B cell (primary cell): ENCODE data around the gene RSBN1. TPM values are rescaled to one million over a fixed set of nuclear protein-coding genes. Genes with fewer than 3 reads are reported as not detected.
A peak's percentile ranks its signal among the peaks of the same experiment; 100 is the strongest.

Experiments used
- ATAC-seq: fragments of 200-7000 bp; cut with Tn5 transposase; one replicate; pipeline ENCODE4 v1.10.0; 2021; ENCODE audit warnings: low read depth, mild to moderate bottlenecking, moderate number of reproducible peaks, moderate library complexity
- CTCF ChIA-PET: fragments of 350-600 bp; sonication (Branson Sonifier 250); formaldehyde crosslinking; loops from one replicate; lab custom pipeline; 2021; ENCODE audit warnings: antibody characterized with exemption, inconsistent platforms; lab: Charles Lee
- POLR2A ChIA-PET: fragments of 350-600 bp; sonication (Branson Sonifier 250); formaldehyde crosslinking; loops from one replicate; lab custom pipeline; 2021; ENCODE audit warnings: antibody characterized with exemption; lab: Charles Lee
- DNase-seq: peaks from one replicate; pipeline ENCODE4 v3.0.0; 2013
- H2AFZ ChIP-seq: 2 replicates; pipeline ENCODE4 v1.6.1; 2012; ENCODE audit warnings: mild to moderate bottlenecking, low read depth, low read length; ENCODE audit not compliant: insufficient read depth, poor library complexity, severe bottlenecking
- H3K27ac ChIP-seq, 2 donors: 1 replicate in 1 of 2; 2 replicates in 1 of 2; pipeline ENCODE4 v1.5.1; 2012 to 2013; ENCODE audit warnings: low read length in 2 of 2, mild to moderate bottlenecking in 2 of 2, moderate library complexity in 1 of 2
- H3K27me3 ChIP-seq, 4 experiments: fragments of 200-600 bp in 1 of 4; sonication (generic) in 1 of 4; replicated peaks in 1 of 4; 1 replicate in 2 of 4; 2 replicates in 2 of 4; pipeline versions ENCODE4 v1.6.1 to v1.7.0; 2013 to 2016; ENCODE audit warnings: low read length in 3 of 4, mild to moderate bottlenecking in 2 of 4, mixed read lengths in 1 of 4, moderate library complexity in 1 of 4; ENCODE audit not compliant: insufficient read depth in 4 of 4, control insufficient read depth in 3 of 4; ENCODE audit errors: control extremely low read depth in 1 of 4
- H3K36me3 ChIP-seq, 2 experiments: replicated peaks in 1 of 2; 1 replicate in 1 of 2; 2 replicates in 1 of 2; pipeline versions ENCODE4 v1.6.1 to v1.7.1; 2013; ENCODE audit warnings: low read length in 1 of 2; ENCODE audit not compliant: insufficient read depth in 2 of 2, control insufficient read depth in 1 of 2; ENCODE audit errors: control extremely low read depth in 1 of 2, extremely low read depth in 1 of 2
- H3K4me1 ChIP-seq, 2 donors: fragments of 200-600 bp in 1 of 2; sonication (generic) in 1 of 2; 1 replicate in 1 of 2; 2 replicates in 1 of 2; pipeline versions ENCODE4 v1.5.1 to v1.6.1; 2013 to 2017; ENCODE audit warnings: low read length in 2 of 2; ENCODE audit not compliant: control insufficient read depth in 2 of 2, insufficient read depth in 2 of 2
- H3K4me2 ChIP-seq: replicated peaks from 2 replicates; pipeline ENCODE3; 2012; ENCODE audit warnings: mild to moderate bottlenecking, low read depth, low read length; ENCODE audit not compliant: poor library complexity, severe bottlenecking
- H3K4me3 ChIP-seq, 5 experiments: fragments of 200-600 bp in 1 of 5; sonication (generic) in 1 of 5; 1 replicate in 3 of 5; 2 replicates in 2 of 5; pipeline versions ENCODE4 v1.5.1 to v1.7.0; 2011 to 2016; ENCODE audit warnings: low read length in 4 of 5, mild to moderate bottlenecking in 4 of 5, low read depth in 2 of 5, control low read depth in 1 of 5, moderate library complexity in 1 of 5; ENCODE audit not compliant: insufficient read depth in 1 of 5; ENCODE audit errors: control extremely low read depth in 1 of 5, extremely low read depth in 1 of 5
- H3K79me2 ChIP-seq: fragments of 200-600 bp; sonication (generic); one replicate; pipeline ENCODE4 v1.6.0; 2016; ENCODE audit warnings: low read length; ENCODE audit not compliant: control insufficient read depth, insufficient read depth
- H3K9ac ChIP-seq: fragments of 200-600 bp; sonication (generic); 2 replicates; pipeline ENCODE4 v1.6.1; 2017; ENCODE audit warnings: mild to moderate bottlenecking, low read length, moderate library complexity
- H3K9me3 ChIP-seq, 3 donors: one replicate each; pipeline versions ENCODE4 v1.6.1 to v1.7.1; 2013; ENCODE audit warnings: low read length in 2 of 3; ENCODE audit not compliant: control insufficient read depth in 2 of 3, insufficient read depth in 1 of 3; ENCODE audit errors: control extremely low read depth in 1 of 3
- H4K20me1 ChIP-seq: 2 replicates; pipeline ENCODE4 v1.6.0; 2012; ENCODE audit warnings: mild to moderate bottlenecking, low read length; ENCODE audit not compliant: insufficient read depth, control insufficient read depth, poor library complexity, severe bottlenecking
- H3K27ac Mint-ChIP-seq: one replicate; pipeline ENCODE4 v1.8.0; 2021; ENCODE audit warnings: mixed read lengths
- H3K27me3 Mint-ChIP-seq: one replicate; pipeline ENCODE4 v1.8.0; 2021; ENCODE audit warnings: mixed read lengths
- H3K4me1 Mint-ChIP-seq: one replicate; pipeline ENCODE4 v1.8.0; 2021; ENCODE audit warnings: mixed read lengths
- H3K4me3 Mint-ChIP-seq: one replicate; pipeline ENCODE4 v1.8.0; 2021; ENCODE audit warnings: mixed read lengths
- H3K9me3 Mint-ChIP-seq: one replicate; pipeline ENCODE4 v1.8.0; 2022; ENCODE audit warnings: mixed read lengths; ENCODE audit not compliant: insufficient read depth
- EZH2 ChIP-seq: IDR thresholded peaks from 2 replicates; pipeline ENCODE4 v1.6.1; 2012; ENCODE audit warnings: borderline replicate concordance, low read depth, mild to moderate bottlenecking, moderate library complexity, low read length; ENCODE audit not compliant: insufficient read depth, poor library complexity, severe bottlenecking
- WGBS: methylation state at CpG from one replicate; pipeline ENCODE4 v1.1.5; 2013; ENCODE audit warnings: missing lambda C conversion rate; ENCODE audit not compliant: insufficient coverage; 5-methylcytosine and 5-hydroxymethylcytosine counted together
- intact Hi-C: fragments of 100-400 bp; cut with micrococcal nuclease; formaldehyde crosslinking; loops from one replicate; pipeline ENCODE4 v1.10.0; 2022
- polyA plus RNA-seq: library from polyadenylated mRNA; depleted of rRNA; stranded (reverse); fragments of >200 nt; gene quantifications from 2 replicates; pipeline ENCODE4 v1.2.3, GENCODE V29; 2012
- total RNA-seq, 2 donors: library from RNA; stranded (reverse); fragments of 120-200 nt in 1 of 2; gene quantifications; 1 replicate in 1 of 2; 2 replicates in 1 of 2; pipeline versions ENCODE4 v1.2.3 to v1.2.4, GENCODE V29; 2013 to 2022
- TF ChIP-seq, protein P1 (sequence below): fragments of 200-600 bp; IDR thresholded peaks from one replicate; pipeline ENCODE4 v1.8.0; 2022; ENCODE audit warnings: antibody characterized with exemption, mild to moderate bottlenecking

Gene RSBN1
- total and polyA plus RNA-seq, 2 donors (not counting 1 experiment from before 2014, with no cell fraction given) = 20.6 to 40.2 TPM

DNA sequence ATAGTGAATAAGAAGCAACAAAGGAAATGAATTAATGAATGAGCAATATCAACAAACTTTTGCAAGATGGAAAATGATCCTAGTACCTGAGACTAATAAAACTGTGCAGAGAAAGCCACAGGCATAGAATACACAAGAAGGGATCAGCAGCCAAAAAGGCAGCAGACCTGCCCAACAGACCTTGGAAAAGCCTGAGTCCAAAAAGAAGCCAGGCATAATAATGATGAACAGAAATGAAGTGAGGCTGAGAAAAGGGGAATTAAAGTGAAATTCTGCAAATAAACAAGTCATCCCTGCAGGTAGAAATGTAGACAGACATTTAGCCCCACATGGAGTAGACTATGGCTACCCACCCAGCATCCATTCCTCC, 42.7 kb downstream of the RSBN1 start:
- DNase-seq = no peak
- intact Hi-C loops = no loop called here
- Histone ChIP-seq H3K27ac (no peak overlapping the region), H3K4me1 (no peaks in the 10 kb centered on the region), H3K4me2 (no peak overlapping the region), H3K79me2 (peaks cover 13% of the 10 kb centered on the region), H3K4me3 (no peak overlapping the region), H3K27me3 (no peaks in the 10 kb centered on the region), H3K9ac (no peak overlapping the region), H3K9me3 (no peaks in the 10 kb centered on the region), H2AFZ (no peak overlapping the region), H4K20me1 (no peaks in the 10 kb centered on the region), H3K36me3 (peaks cover 22 to 30% of the 10 kb centered on the region in 2 experiments)
- CTCF ChIA-PET = no interaction called here
- no peaks in the 10 kb centered on the region for H3K9me3 Mint-ChIP-seq
- H3K4me3 Mint-ChIP-seq = no peak overlapping the region
- no peak for TF ChIP-seq EZH2
- TF ChIP-seq, protein P1, sequence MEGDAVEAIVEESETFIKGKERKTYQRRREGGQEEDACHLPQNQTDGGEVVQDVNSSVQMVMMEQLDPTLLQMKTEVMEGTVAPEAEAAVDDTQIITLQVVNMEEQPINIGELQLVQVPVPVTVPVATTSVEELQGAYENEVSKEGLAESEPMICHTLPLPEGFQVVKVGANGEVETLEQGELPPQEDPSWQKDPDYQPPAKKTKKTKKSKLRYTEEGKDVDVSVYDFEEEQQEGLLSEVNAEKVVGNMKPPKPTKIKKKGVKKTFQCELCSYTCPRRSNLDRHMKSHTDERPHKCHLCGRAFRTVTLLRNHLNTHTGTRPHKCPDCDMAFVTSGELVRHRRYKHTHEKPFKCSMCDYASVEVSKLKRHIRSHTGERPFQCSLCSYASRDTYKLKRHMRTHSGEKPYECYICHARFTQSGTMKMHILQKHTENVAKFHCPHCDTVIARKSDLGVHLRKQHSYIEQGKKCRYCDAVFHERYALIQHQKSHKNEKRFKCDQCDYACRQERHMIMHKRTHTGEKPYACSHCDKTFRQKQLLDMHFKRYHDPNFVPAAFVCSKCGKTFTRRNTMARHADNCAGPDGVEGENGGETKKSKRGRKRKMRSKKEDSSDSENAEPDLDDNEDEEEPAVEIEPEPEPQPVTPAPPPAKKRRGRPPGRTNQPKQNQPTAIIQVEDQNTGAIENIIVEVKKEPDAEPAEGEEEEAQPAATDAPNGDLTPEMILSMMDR = no peak
- H3K4me1 Mint-ChIP-seq = peaks cover 12% of the 10 kb centered on the region
- no peak for ATAC-seq
- POLR2A ChIA-PET = no interaction called here
- no peaks in the 10 kb centered on the region for H3K27me3 Mint-ChIP-seq
- no peak overlapping the region for H3K27ac Mint-ChIP-seq

DNA sequence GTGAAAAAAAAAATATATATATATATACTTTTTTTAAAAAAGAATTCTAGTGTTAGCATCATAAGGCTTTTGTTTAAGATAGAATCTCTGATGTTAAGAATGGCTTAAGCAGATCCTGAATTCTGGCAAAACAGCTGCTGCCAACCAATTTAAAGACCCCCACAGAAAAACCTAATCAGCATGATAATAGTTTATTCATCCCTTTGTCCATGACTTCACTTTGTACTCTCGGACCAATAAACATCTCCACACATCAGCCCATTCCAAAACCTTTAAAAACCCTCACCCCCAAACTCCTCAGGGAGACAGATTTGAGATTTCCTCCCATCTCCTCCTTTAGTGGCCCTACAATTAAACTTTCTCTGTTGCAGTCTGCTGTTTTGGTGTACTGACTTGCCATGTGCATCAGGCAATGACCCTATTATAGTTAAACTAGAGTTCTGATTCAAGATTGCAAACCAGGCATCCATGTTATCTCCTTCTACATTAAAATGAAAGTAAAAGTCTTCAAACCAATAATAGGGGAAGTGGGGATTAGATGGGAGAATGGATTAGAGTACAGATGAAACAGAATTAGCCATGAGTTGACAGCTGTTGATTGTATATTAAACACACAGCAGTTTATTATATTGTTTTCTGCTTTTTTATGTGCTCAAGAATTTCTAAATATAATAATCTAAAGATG, 43.2 kb downstream of the RSBN1 start:
- DNase-seq (no peak), ATAC-seq (no peak)
- H3K9me3 ChIP-seq = no peaks in the 10 kb centered on the region
- peaks cover 13% of the 10 kb centered on the region for H3K79me2 ChIP-seq
- H3K4me1 ChIP-seq = no peaks in the 10 kb centered on the region
- H3K4me3 Mint-ChIP-seq = no peak overlapping the region
- intact Hi-C loops = no loop called here
- H3K4me1 Mint-ChIP-seq = peaks cover 12% of the 10 kb centered on the region
- H3K4me3 ChIP-seq = no peak overlapping the region
- ChIA-PET CTCF (no interaction called here), POLR2A (no interaction called here)
- no peak overlapping the region for H3K4me2 ChIP-seq
- no peak overlapping the region for H3K9ac ChIP-seq
- H4K20me1 ChIP-seq = no peaks in the 10 kb centered on the region
- no peaks in the 10 kb centered on the region for H3K27me3 Mint-ChIP-seq
- no peak overlapping the region for H2AFZ ChIP-seq
- peaks cover 23 to 32% of the 10 kb centered on the region in 2 experiments for H3K36me3 ChIP-seq
- no peaks in the 10 kb centered on the region for H3K9me3 Mint-ChIP-seq
- 63% methylated on average over 1 of the region's 1 CpG for WGBS
- no peak for TF ChIP-seq EZH2
- TF ChIP-seq, protein P1 = no peak
- no peaks in the 10 kb centered on the region for H3K27me3 ChIP-seq
- peak overlapping the region in 1 of 2 donors; percentile 44 for H3K27ac ChIP-seq
- H3K27ac Mint-ChIP-seq = no peak overlapping the region
